Measurements from ENCODE around the gene PRKACB. TPM values are rescaled to one million over a fixed set of nuclear protein-coding genes. Genes with fewer than 3 reads are reported as not detected.

PRKACB gene
- total RNA-seq, 2 donors from 2014 or later: 72.8 to 77.6 TPM

DNA sequence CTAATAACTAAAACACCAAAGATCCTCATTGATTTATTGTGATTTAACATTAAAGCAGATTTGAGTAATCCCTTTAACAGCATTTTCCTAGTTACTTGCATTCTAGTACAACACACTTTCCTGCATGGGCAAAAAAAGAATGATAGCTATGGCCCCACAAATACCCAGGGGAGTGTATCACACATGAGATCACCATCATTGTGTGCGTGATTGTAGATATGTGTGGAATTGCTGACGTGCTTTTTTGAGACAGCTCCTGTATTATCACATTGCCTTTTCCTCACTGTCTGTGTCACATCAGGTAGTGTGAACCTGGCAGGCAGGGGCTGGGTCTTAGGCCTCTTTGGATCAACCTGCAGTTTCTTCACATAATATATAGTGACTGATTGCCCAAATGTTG, 109.0 kb downstream of the PRKACB start:
- Mint-ChIP-seq H3K36me3 (ENCODE audit: low read depth) (no peaks in the 10 kb centered on the region), H3K4me1 (no peaks in the 10 kb centered on the region), H3K27me3 (no peaks in the 10 kb centered on the region), H3K27ac (no peak overlapping the region), H3K4me3 (no peak overlapping the region)
- DNase-seq: no peak
- no peak for ATAC-seq
- H3K9me3 ChIP-seq (ENCODE audit: control insufficient read depth, low read length, poor library complexity, severe bottlenecking): no peaks in the 10 kb centered on the region

DNA sequence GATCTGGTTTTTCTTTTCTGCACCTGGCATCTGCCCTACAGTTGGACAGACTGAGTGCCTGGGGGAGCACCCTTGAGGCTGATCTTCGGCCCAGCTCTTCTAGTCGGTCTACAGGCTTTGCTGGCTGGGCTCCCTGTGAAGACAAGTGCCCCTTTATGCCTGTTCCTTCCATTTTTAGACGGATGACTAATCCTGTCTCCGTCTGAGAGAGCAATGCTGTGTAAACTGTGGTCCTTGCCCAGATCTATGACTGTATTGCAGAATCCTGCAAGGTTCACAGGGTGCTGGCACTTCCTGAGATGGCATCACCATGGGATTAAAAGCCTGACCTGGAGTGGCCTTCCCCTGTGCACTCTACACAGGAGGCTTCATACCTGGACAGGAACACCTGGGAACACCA, 109.8 kb downstream of the PRKACB start:
- H3K27ac Mint-ChIP-seq: no peak overlapping the region

DNA sequence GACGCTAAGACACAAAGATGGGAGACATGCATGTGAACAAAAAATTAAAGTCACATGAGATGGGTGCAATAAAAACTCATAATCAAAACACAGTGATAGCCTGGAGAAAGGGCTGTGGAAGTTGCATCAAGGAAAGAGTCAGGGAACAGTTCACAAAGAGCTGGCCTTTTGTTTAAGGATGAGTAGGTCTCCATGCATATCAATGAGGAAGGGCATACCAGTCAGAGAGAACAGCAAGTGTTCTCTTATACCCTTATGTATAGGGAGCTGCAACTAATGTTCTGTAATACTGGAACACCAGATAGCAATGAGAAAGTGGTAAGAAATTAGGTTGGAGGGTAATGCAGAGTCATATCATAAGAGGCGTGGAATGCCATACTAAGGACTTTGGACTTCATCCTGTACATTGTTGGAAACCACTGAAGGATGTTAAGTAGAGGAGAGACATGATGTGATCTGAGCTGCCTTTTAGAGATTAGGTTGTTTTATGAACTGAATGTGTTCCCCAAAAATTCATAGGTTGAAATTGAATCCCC, 110.7 kb downstream of the PRKACB start:
- Mint-ChIP-seq H3K4me3 (no peak overlapping the region), H3K36me3 (ENCODE audit: low read depth) (no peaks in the 10 kb centered on the region), H3K27me3 (no peaks in the 10 kb centered on the region), H3K4me1 (no peaks in the 10 kb centered on the region), H3K27ac (no peak overlapping the region)
- ATAC-seq (no peak), DNase-seq (no peak)
- H3K9me3 ChIP-seq (ENCODE audit: control insufficient read depth, low read length, poor library complexity, severe bottlenecking): no peaks in the 10 kb centered on the region

More for the DNA sequence above, 109.8 kb downstream of the PRKACB start:
- Mint-ChIP-seq H3K27me3 (no peaks in the 10 kb centered on the region), H3K4me3 (no peak overlapping the region), H3K36me3 (ENCODE audit: low read depth) (no peaks in the 10 kb centered on the region), H3K4me1 (no peaks in the 10 kb centered on the region)
- DNase-seq (no peak), ATAC-seq (no peak)
- no peaks in the 10 kb centered on the region for H3K9me3 ChIP-seq (ENCODE audit: control insufficient read depth, low read length, poor library complexity, severe bottlenecking)

DNA sequence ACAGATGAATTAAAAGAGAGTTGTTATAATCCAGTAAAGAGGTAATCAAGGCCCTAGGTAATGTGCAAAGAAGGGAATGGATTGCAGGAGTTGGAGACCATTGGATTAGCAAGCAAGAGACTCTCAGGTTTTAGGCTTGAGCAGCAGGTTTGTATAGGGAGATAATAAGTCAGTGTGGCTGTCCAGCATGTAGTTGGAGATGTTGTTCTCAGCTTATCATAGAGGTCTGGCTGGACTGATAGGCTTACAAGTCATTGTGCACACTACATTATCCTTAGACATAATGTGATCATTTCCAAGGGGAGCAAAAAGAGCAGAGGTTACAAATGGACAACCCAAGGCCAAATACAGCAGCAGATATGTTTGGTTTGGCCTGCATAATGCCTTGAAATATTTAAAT, 111.5 kb downstream of the PRKACB start:
- ATAC-seq: no peak
- no peak overlapping the region for H3K4me3 Mint-ChIP-seq
- no peaks in the 10 kb centered on the region for H3K36me3 Mint-ChIP-seq (ENCODE audit: low read depth)
- no peaks in the 10 kb centered on the region for H3K4me1 Mint-ChIP-seq
- H3K9me3 ChIP-seq (ENCODE audit: control insufficient read depth, low read length, poor library complexity, severe bottlenecking): no peaks in the 10 kb centered on the region
- H3K27ac Mint-ChIP-seq: no peak overlapping the region
- no peaks in the 10 kb centered on the region for H3K27me3 Mint-ChIP-seq
- DNase-seq: no peak

DNA sequence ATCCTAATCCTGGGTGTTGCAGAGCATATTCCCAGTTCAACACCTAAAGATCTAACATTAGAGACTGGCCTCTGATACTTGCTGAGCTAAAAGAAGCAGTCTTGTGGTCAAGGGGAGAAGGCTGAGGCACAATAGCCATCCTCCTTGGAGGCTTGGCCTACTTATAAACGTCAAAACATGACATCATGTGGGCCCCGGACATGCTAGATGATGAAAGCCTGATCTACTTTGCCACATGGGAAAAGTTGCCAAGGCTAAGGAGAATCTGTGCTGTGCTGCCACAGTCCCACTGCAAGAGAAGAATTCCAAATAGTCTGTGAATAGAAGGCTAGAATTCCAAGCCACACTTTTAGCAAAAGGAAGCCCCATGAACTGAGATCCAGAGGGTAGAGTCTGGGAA, 113.5 kb downstream of the PRKACB start:
- H3K27ac Mint-ChIP-seq: no peak overlapping the region
- no peak for DNase-seq
- no peaks in the 10 kb centered on the region for H3K4me1 Mint-ChIP-seq
- no peaks in the 10 kb centered on the region for H3K9me3 ChIP-seq (ENCODE audit: control insufficient read depth, low read length, poor library complexity, severe bottlenecking)
- no peaks in the 10 kb centered on the region for H3K36me3 Mint-ChIP-seq (ENCODE audit: low read depth)
- no peak overlapping the region for H3K4me3 Mint-ChIP-seq
- H3K27me3 Mint-ChIP-seq: no peaks in the 10 kb centered on the region
- ATAC-seq: no peak

DNA sequence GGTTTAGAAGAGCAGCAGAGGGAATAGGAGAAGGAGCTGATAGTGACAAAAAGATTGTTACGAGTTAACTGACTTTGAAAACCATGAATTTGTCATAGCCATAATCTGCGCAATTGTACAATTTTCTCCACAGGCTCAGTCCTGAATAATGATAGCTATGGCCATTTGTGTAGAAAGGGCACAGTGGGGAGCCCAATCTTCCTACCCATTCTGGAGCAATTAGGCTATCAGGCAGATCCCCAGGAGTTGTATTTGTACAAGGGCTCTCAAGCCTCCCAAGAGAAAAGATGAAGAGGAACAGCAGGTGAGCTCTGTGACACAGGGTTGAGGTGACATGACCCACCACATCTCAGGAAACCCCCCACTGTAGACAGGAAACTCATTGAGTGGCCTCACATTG, 115.3 kb downstream of the PRKACB start:
- Mint-ChIP-seq H3K4me1 (no peaks in the 10 kb centered on the region), H3K27ac (no peak overlapping the region), H3K4me3 (no peak overlapping the region), H3K36me3 (ENCODE audit: low read depth) (no peaks in the 10 kb centered on the region), H3K27me3 (no peaks in the 10 kb centered on the region)
- ATAC-seq (no peak), DNase-seq (no peak)
- no peaks in the 10 kb centered on the region for H3K9me3 ChIP-seq (ENCODE audit: control insufficient read depth, low read length, poor library complexity, severe bottlenecking)

DNA sequence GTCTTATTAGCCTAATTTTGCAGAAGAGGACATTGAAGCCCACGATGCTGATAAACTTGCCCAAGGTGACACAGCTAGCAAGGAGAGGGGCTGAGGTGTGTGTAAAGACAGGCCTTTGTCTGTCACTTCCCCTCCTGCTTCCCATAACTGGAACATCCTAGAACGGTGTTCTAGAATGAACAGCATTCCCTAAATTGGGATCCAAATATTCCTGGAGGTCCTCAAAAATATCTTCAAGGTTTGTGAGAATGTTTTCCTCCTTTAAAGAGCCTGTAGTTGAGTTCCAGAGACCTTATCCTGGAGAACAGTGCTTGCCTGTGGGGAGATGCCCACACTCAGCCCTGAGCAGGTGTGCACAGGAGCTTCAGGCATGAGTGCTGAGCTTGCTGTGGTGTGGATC, 115.9 kb downstream of the PRKACB start:
- ATAC-seq: no peak
- Mint-ChIP-seq H3K4me3 (no peak overlapping the region), H3K27ac (no peak overlapping the region), H3K36me3 (ENCODE audit: low read depth) (no peaks in the 10 kb centered on the region), H3K4me1 (no peaks in the 10 kb centered on the region), H3K27me3 (no peaks in the 10 kb centered on the region)
- H3K9me3 ChIP-seq (ENCODE audit: control insufficient read depth, low read length, poor library complexity, severe bottlenecking): no peaks in the 10 kb centered on the region
- DNase-seq: no peak

DNA sequence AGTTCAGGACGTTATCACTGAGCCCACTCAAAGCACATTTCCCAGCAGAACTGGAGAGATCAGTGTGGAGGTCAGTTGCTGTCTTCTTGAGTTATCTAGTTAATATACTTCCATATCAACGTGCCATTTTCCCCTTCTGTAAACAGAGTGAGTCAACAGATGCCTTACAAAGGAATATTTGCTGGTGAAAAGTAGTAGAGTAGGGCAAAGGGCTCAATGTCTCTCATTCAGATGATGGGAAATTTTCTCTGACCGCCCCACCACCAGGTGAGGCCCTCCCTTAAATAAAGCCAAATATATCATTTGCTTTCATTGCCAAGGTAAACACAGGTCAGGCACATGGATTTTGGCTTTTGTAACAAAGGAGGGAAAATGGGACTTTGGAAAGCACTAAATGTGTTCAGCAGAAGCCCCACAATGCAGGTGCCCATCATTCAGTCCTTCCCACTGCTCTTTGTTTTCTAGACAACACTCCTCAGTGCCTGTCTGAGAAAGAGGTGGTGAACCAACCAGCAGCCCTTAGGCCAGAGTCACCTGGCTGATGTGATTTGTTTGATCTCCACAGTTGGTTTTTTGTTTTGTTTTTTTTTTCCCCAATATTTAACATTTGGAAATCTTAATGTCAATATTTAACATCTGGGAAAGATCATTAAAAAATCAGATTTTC, 116.9 kb downstream of the PRKACB start:
- Mint-ChIP-seq H3K4me1 (no peaks in the 10 kb centered on the region), H3K27ac (no peak overlapping the region), H3K36me3 (ENCODE audit: low read depth) (no peaks in the 10 kb centered on the region), H3K27me3 (no peaks in the 10 kb centered on the region), H3K4me3 (no peak overlapping the region)
- no peak for ATAC-seq
- no peaks in the 10 kb centered on the region for H3K9me3 ChIP-seq (ENCODE audit: control insufficient read depth, low read length, poor library complexity, severe bottlenecking)
- DNase-seq: no peak

DNA sequence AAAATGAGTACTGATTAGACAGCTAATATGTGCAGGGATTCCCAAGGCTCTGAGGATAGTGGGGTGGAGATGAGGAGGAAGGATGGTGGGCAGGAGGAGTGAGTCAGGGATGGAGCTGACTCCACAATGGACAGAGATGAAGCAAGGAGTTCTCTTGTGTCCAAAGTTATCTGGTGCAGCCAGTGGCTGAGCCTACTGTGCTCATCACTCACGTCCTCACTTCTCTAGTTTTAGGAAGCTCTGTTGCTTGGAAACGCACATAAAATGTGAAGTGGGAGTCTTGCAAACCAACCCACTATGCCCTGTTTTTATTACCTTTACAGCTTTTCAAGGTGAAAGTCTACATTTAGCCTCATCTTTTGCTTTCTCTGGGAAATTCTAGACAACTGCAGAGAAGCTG, 120.9 kb downstream of the PRKACB start:
- peaks cover 2% of the 10 kb centered on the region for H3K36me3 Mint-ChIP-seq (ENCODE audit: low read depth)
- ATAC-seq (no peak), DNase-seq (no peak)
- no peak overlapping the region for H3K4me3 Mint-ChIP-seq
- peaks cover 2% of the 10 kb centered on the region for H3K4me1 Mint-ChIP-seq
- H3K9me3 ChIP-seq (ENCODE audit: control insufficient read depth, low read length, poor library complexity, severe bottlenecking): no peaks in the 10 kb centered on the region
- no peak overlapping the region for H3K27ac Mint-ChIP-seq
- no peaks in the 10 kb centered on the region for H3K27me3 Mint-ChIP-seq

DNA sequence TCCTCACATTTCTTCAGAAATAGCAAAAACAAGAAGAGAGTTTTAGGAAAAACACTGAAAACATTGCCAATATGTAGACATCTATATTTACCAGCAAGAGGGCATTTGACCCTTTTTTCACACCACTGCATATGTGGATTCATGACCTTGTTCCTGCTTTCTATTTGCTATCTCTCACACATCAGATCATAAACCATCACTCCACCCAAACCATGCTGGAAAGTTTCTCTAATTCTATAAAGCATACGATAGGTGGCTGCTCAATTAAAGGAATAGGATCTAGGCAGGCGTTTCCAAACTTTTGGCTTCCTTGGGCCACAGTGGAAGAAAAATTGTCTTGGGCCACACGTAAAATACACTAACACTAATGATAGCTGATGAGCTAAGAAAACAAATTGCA, 121.8 kb downstream of the PRKACB start:
- ATAC-seq: no peak
- H3K9me3 ChIP-seq (ENCODE audit: control insufficient read depth, low read length, poor library complexity, severe bottlenecking): no peaks in the 10 kb centered on the region
- DNase-seq: no peak
- Mint-ChIP-seq H3K27ac (no peak overlapping the region), H3K27me3 (no peaks in the 10 kb centered on the region), H3K4me3 (no peak overlapping the region), H3K36me3 (ENCODE audit: low read depth) (peaks cover 2% of the 10 kb centered on the region), H3K4me1 (peaks cover 4% of the 10 kb centered on the region)

DNA sequence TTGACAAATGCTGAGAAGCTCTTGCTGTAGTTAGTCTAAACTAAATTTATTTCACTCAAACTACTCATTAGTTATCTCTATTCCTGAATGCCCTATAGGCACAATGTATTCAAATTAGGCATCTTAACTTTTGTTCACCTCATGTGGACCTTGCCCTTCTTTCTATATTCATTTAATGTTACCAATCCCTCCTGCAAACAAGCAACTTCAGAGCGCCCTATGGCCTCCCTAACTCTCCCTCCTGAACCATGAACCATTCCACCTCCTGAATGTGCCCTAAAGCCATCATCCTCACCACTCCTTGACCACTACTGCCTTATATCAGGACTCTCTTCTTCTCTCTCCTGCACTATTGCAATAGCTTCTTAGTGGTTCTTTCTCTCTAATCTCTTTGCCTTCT, 122.7 kb downstream of the PRKACB start:
- H3K4me1 Mint-ChIP-seq: peaks cover 12% of the 10 kb centered on the region
- DNase-seq (no peak), ATAC-seq (no peak)
- H3K9me3 ChIP-seq (ENCODE audit: control insufficient read depth, low read length, poor library complexity, severe bottlenecking): no peaks in the 10 kb centered on the region
- no peak overlapping the region for H3K27ac Mint-ChIP-seq
- peaks cover 4% of the 10 kb centered on the region for H3K36me3 Mint-ChIP-seq (ENCODE audit: low read depth)
- no peak overlapping the region for H3K4me3 Mint-ChIP-seq
- no peaks in the 10 kb centered on the region for H3K27me3 Mint-ChIP-seq

DNA sequence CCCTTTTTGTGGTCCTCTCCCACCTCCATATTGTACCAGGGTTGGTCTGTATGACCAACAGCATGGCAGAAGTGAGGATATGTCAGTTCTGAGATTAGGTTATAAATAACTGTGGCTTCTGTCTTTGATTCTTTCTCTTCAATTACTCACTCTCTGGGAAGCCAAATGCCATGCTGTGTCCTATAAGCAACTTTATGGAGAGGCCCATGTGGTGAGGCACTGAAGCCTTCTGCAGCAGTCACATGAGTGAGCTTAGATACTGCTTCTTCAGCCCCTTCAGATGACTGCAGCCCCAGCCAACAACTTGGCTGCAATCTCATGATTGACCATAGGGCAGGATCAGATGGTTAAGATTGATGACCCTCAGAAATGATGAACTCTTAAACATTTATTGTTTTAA, 123.4 kb downstream of the PRKACB start:
- Mint-ChIP-seq H3K36me3 (ENCODE audit: low read depth) (peaks cover 4% of the 10 kb centered on the region), H3K27me3 (no peaks in the 10 kb centered on the region), H3K4me1 (peaks cover 12% of the 10 kb centered on the region), H3K4me3 (no peak overlapping the region), H3K27ac (no peak overlapping the region)
- ATAC-seq (no peak), DNase-seq (no peak)
- H3K9me3 ChIP-seq (ENCODE audit: control insufficient read depth, low read length, poor library complexity, severe bottlenecking): no peaks in the 10 kb centered on the region

DNA sequence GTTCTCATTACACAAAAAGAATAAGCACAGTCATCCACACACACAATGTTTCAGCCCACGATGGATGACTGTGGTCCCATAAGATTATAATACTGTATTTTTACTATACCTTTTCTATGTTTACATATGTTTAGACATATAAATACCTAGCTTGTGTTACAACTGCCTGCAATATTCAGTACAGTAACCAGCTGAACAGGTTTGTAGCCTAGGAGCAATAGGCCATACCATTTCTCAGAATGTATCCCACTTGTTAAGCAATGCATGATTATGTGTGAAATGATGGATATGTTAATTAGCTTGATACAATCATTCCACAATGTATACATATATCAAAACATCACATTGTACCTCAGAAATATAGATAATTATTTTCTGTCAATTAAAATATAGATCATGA, 124.3 kb downstream of the PRKACB start:
- Mint-ChIP-seq H3K4me3 (no peak overlapping the region), H3K4me1 (peaks cover 12% of the 10 kb centered on the region), H3K36me3 (ENCODE audit: low read depth) (peaks cover 4% of the 10 kb centered on the region), H3K27ac (no peak overlapping the region), H3K27me3 (no peaks in the 10 kb centered on the region)
- H3K9me3 ChIP-seq (ENCODE audit: control insufficient read depth, low read length, poor library complexity, severe bottlenecking): no peaks in the 10 kb centered on the region
- no peak for DNase-seq
- ATAC-seq: no peak

DNA sequence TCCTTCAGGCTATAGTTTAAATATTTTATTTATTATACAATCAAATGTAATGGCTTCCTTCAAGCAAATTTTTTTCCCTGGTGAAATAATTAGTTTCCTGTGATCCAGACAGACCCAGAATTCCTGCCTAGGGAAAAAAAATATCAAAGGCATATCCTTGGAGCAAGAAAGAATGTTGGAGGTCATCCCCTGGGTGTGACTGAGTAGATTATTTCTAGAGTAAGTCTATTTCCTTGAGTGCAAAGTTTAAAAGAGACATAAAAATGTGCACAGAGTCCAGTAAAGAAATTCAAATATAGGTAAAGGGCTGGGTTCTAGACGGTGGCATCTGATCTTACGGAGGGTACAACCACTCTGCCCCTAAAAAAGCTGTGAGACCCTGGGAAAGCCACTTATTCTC, 125.2 kb downstream of the PRKACB start:
- Mint-ChIP-seq H3K27me3 (no peaks in the 10 kb centered on the region), H3K4me1 (peaks cover 12% of the 10 kb centered on the region)
- no peak for ATAC-seq

More for the DNA sequence above, 125.2 kb downstream of the PRKACB start:
- no peak for DNase-seq
- H3K9me3 ChIP-seq (ENCODE audit: control insufficient read depth, low read length, poor library complexity, severe bottlenecking): no peaks in the 10 kb centered on the region
- peaks cover 4% of the 10 kb centered on the region for H3K36me3 Mint-ChIP-seq (ENCODE audit: low read depth)
- no peak overlapping the region for H3K4me3 Mint-ChIP-seq
- no peak overlapping the region for H3K27ac Mint-ChIP-seq
